Activated T-helper 17 cell treated with anti-CD3 and anti-CD28 coated beads, Interleukin-2, amount 50 U/mL, for 72 hours (primary cell): ENCODE measurements around the gene CETN2. TPM values are rescaled to one million over a fixed set of nuclear protein-coding genes. Genes with fewer than 3 reads are reported as not detected.

Experiments used
- ATAC-seq: fragments of 150-1000 bp; cut with Tn5 transposase; replicated peaks from 2 replicates; pipeline ENCODE4 v1.10.0; 2021; ENCODE audit warnings: mild to moderate bottlenecking, moderate library complexity
- H3K27ac Mint-ChIP-seq: one replicate; pipeline ENCODE4 v1.8.0; 2022; ENCODE audit warnings: mixed read lengths
- H3K27me3 Mint-ChIP-seq: one replicate; pipeline ENCODE4 v1.8.0; 2022; ENCODE audit warnings: mixed read lengths
- H3K36me3 Mint-ChIP-seq: one replicate; pipeline ENCODE4 v1.8.0; 2022; ENCODE audit warnings: low read depth, mild to moderate bottlenecking, mixed read lengths
- H3K4me1 Mint-ChIP-seq: one replicate; pipeline ENCODE4 v1.8.0; 2022; ENCODE audit warnings: mixed read lengths
- H3K4me3 Mint-ChIP-seq: one replicate; pipeline ENCODE4 v1.8.0; 2022; ENCODE audit warnings: mild to moderate bottlenecking, mixed read lengths
- H3K9me3 Mint-ChIP-seq: one replicate; pipeline ENCODE4 v1.8.0; 2022; ENCODE audit warnings: mixed read lengths
- total RNA-seq, 2 donors: library from RNA; stranded (reverse); gene quantifications; one replicate each; pipeline ENCODE4 v1.2.3, GENCODE V29; 2022

The CETN2 gene
- 1 to 10 TPM; 5.2 to 7.0 TPM for total RNA-seq

DNA sequence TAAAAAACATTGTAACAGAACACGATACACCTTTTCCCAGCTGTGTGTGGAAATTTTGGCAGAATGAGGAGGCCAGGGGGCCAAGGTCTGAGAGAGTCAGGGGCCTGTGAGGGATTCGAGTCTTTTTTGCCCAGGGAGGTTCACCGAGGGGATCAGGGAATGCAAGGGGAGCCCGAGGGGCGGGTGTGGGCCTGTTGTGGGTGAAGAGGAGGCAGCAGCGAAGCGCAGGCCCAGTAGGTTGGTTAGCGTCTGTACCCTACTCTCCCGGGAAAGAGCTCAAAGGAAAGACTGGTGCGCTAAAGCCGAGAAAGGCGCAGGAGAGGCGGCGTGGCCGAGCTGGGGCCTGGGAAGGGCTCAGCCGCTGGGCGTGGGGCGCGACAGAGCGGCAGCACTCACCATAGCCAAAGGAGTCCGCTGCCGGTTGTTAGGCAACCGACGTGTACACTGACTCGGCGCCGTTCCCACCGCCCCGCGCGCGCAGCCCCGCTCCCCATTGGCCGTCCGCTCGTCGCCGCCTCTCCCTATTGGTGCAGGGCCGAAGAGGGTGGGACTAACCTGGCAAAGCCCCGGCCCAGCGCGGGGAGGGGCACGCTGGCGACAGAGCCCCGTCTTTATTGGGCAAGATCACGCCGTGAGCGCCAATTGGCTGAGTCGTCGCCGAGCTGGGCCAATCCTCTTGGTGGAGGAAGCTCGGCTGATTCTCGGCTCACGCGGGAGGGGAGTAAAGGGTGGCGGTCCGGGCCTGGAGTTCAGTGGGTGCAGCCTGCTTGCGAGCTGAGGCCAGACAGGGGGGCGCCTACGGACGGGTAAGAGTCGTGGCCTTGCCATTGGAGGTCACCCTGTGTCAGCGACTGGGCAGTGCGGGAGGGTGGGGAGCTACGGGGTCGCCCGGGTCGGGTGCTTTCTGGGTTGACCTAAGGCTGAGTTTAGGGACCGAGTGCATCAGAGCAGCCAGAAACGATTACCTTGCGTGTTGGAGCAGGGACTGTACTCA is at the start of gene CETN2, which contains the start of gene NSDHL:
Gene CETN2 (minus strand): TSS at position 446 of the 994 bp plus-strand sequence. CDS start 47 bp downstream, at position 399.
Gene NSDHL (plus strand): TSS at position 752 of the 994 bp plus-strand sequence. CDS start 15,262 bp downstream, outside the sequence.
- Mint-ChIP-seq H3K36me3 (peaks cover 5% of the 10 kb centered on the region), H3K4me1 (peaks cover 10% of the 10 kb centered on the region), H3K4me3 (peak within 1 kb of the TSS; percentile 90), H3K27me3 (no peaks in the 10 kb centered on the region), H3K9me3 (no peaks in the 10 kb centered on the region), H3K27ac (peak within 1 kb of the TSS; percentile 96)
- ATAC-seq: peak; percentile 98

GRCh38 chrX:152878976-152879755 is 48.6 kb upstream of the CETN2 start:
- H3K27me3 Mint-ChIP-seq: peaks cover under 1% of the 10 kb centered on the region
- no peak overlapping the region for H3K27ac Mint-ChIP-seq
- H3K9me3 Mint-ChIP-seq: no peaks in the 10 kb centered on the region
- no peak overlapping the region for H3K4me3 Mint-ChIP-seq
- H3K4me1 Mint-ChIP-seq: no peaks in the 10 kb centered on the region
- no peaks in the 10 kb centered on the region for H3K36me3 Mint-ChIP-seq
- ATAC-seq: no peak

GRCh38 chrX:152876931-152877840 is 46.6 kb upstream of the CETN2 start:
- Mint-ChIP-seq H3K4me1 (no peaks in the 10 kb centered on the region), H3K4me3 (no peak overlapping the region), H3K9me3 (no peaks in the 10 kb centered on the region), H3K27ac (no peak overlapping the region), H3K36me3 (no peaks in the 10 kb centered on the region), H3K27me3 (no peaks in the 10 kb centered on the region)
- no peak for ATAC-seq

- H3K4me1 Mint-ChIP-seq: no peaks in the 10 kb centered on the region
- H3K27me3 Mint-ChIP-seq: no peaks in the 10 kb centered on the region
- ATAC-seq: no peak
- H3K4me3 Mint-ChIP-seq: no peak overlapping the region
- H3K27ac Mint-ChIP-seq: no peak overlapping the region
- peaks cover 21% of the 10 kb centered on the region for H3K36me3 Mint-ChIP-seq
- H3K9me3 Mint-ChIP-seq: no peaks in the 10 kb centered on the region
Observed at GRCh38 chrX:152873361-152873760, 42.8 kb upstream of the CETN2 start.

- H3K27ac Mint-ChIP-seq: peak overlapping the region; percentile 52
- no peaks in the 10 kb centered on the region for H3K27me3 Mint-ChIP-seq
- no peak overlapping the region for H3K4me3 Mint-ChIP-seq
- H3K4me1 Mint-ChIP-seq: no peaks in the 10 kb centered on the region
- H3K36me3 Mint-ChIP-seq: peaks cover 23% of the 10 kb centered on the region
- H3K9me3 Mint-ChIP-seq: no peaks in the 10 kb centered on the region
- no peak for ATAC-seq
Observed at GRCh38 chrX:152872522-152872921, 42.0 kb upstream of the CETN2 start.

GRCh38 chrX:152871260-152871659 is 40.7 kb upstream of the CETN2 start:
- no peak for ATAC-seq
- Mint-ChIP-seq H3K36me3 (peaks cover 23% of the 10 kb centered on the region), H3K9me3 (no peaks in the 10 kb centered on the region), H3K27me3 (no peaks in the 10 kb centered on the region), H3K27ac (no peak overlapping the region), H3K4me3 (no peak overlapping the region), H3K4me1 (no peaks in the 10 kb centered on the region)

GRCh38 chrX:152869972-152870371 is 39.4 kb upstream of the CETN2 start:
- Mint-ChIP-seq H3K27me3 (no peaks in the 10 kb centered on the region), H3K4me3 (no peak overlapping the region), H3K4me1 (no peaks in the 10 kb centered on the region), H3K9me3 (no peaks in the 10 kb centered on the region), H3K27ac (no peak overlapping the region), H3K36me3 (peaks cover 23% of the 10 kb centered on the region)
- no peak for ATAC-seq

DNA sequence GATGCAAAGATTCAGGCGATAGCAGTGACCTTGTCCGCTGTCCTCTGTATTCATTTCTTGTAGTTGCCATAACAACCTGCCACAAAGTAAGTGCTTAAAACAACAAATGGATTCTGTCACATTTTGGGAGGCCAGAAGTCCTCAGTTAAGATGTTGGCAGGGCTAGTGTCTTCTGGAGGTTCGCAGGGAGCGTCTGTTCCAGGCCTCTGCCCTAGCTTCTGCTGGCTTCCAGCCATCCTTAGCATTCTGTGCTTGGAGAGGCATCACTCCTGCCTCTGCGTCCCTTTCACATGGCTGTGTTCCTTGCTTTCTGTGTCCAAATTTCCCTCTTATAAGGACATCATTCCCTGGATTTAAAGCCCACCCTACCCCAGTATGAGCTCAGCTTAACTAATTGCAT is 35.8 kb upstream of the CETN2 start:
- no peaks in the 10 kb centered on the region for H3K4me1 Mint-ChIP-seq
- ATAC-seq: no peak
- no peaks in the 10 kb centered on the region for H3K9me3 Mint-ChIP-seq
- no peak overlapping the region for H3K4me3 Mint-ChIP-seq
- H3K27me3 Mint-ChIP-seq: no peaks in the 10 kb centered on the region
- peaks cover 41% of the 10 kb centered on the region for H3K36me3 Mint-ChIP-seq
- no peak overlapping the region for H3K27ac Mint-ChIP-seq

DNA sequence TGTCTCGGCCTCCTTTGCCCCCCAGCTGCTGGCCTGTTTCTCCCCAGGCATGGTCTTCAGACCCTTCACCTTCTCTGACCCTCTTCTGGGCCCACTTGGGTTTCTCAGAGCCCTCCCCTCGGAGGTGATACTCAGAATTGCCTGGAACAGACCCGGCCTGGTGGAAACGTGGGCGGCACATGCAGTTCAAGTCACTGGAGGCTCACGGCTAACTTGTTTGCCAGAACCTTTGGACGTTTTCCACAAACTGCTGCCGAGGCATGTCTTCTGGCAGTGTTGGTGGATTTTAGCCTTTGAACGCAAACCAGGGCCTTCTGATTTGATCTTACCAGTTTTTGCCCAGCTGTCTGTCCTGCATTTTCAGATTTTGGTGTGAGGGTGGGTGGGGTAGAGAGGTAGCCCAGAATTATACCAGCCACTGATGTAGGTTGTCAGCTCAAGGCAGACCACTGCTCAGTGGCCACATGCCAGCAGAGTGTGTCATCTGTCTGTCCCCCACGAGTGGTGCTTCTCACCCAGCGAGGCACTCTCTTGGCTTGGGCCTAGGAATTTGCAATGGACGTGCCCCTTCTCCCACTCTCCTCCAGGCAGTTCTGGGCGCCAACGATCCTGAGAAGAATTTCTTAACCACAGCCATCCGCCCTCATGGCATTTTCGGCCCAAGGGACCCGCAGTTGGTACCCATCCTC is 34.8 kb upstream of the CETN2 start:
- Mint-ChIP-seq H3K4me3 (no peak overlapping the region), H3K9me3 (no peaks in the 10 kb centered on the region), H3K27me3 (no peaks in the 10 kb centered on the region), H3K27ac (no peak overlapping the region), H3K36me3 (peaks cover 48% of the 10 kb centered on the region), H3K4me1 (no peaks in the 10 kb centered on the region)
- no peak for ATAC-seq

GRCh38 chrX:152861826-152862225 is 31.3 kb upstream of the CETN2 start:
- peaks cover 53% of the 10 kb centered on the region for H3K36me3 Mint-ChIP-seq
- H3K9me3 Mint-ChIP-seq: no peaks in the 10 kb centered on the region
- no peak overlapping the region for H3K4me3 Mint-ChIP-seq
- H3K4me1 Mint-ChIP-seq: no peaks in the 10 kb centered on the region
- no peak overlapping the region for H3K27ac Mint-ChIP-seq
- ATAC-seq: no peak
- no peaks in the 10 kb centered on the region for H3K27me3 Mint-ChIP-seq

- Mint-ChIP-seq H3K27ac (no peak overlapping the region), H3K9me3 (no peaks in the 10 kb centered on the region), H3K36me3 (peaks cover 53% of the 10 kb centered on the region), H3K4me1 (no peaks in the 10 kb centered on the region), H3K4me3 (no peak overlapping the region), H3K27me3 (no peaks in the 10 kb centered on the region)
- ATAC-seq: no peak
Observed at GRCh38 chrX:152861116-152861515, 30.6 kb upstream of the CETN2 start.

- ATAC-seq: no peak
- H3K4me3 Mint-ChIP-seq: no peak overlapping the region
- peaks cover 65% of the 10 kb centered on the region for H3K36me3 Mint-ChIP-seq
- no peaks in the 10 kb centered on the region for H3K9me3 Mint-ChIP-seq
- no peaks in the 10 kb centered on the region for H3K27me3 Mint-ChIP-seq
- peaks cover 6% of the 10 kb centered on the region for H3K4me1 Mint-ChIP-seq
- H3K27ac Mint-ChIP-seq: no peak overlapping the region
Observed at GRCh38 chrX:152853986-152854385, 23.4 kb upstream of the CETN2 start.

DNA sequence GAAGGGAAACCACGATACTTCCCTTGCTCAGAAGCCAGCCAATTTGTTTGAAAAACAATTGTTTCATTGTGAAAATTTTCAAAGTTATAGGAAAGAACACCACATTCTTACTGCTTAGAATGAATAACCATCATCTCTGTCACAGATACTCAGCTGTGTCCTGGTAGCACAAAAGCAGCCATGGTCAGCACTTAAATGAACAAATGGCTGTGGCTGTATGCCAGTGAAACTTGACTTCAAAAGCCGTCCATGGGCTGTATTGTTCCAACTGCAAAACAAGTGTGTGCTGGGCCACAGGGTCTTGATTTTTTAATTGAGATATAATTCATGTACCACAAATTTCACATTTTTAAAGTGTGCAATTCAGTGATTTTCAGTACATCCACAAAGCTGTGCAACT is 19.9 kb upstream of the CETN2 start:
- H3K4me1 Mint-ChIP-seq: peaks cover 6% of the 10 kb centered on the region
- no peak overlapping the region for H3K4me3 Mint-ChIP-seq
- H3K36me3 Mint-ChIP-seq: peaks cover 55% of the 10 kb centered on the region
- H3K9me3 Mint-ChIP-seq: no peaks in the 10 kb centered on the region
- no peak for ATAC-seq
- H3K27ac Mint-ChIP-seq: no peak overlapping the region
- no peaks in the 10 kb centered on the region for H3K27me3 Mint-ChIP-seq
